Stimulated activated CD4-positive, alpha-beta T cell treated with anti-CD3 and anti-CD28 coated beads, Interleukin-2, amount 100 ng/mL, for 48 hours (primary cell): ENCODE data around the gene FAM240A.

Experiments used
- DNase-seq, 2 donors: peaks; one replicate each; pipeline ENCODE4 v3.0.0-alpha.2; 2020

FAM240A gene

GRCh38 chr3:46628901-46629369, 16.6 kb downstream of the FAM240A start:
- DNase-seq, result no peak

GRCh38 chr3:46629551-46630517, 17.5 kb downstream of the FAM240A start:
- peak; percentile 73 to 77 for DNase-seq

GRCh38 chr3:46632792-46633191, 20.5 kb downstream of the FAM240A start:
- no peak for DNase-seq

- no peak for DNase-seq
Measured at GRCh38 chr3:46634856-46635255, 22.5 kb downstream of the FAM240A start.

GRCh38 chr3:46639221-46639620, 26.9 kb downstream of the FAM240A start:
- no peak for DNase-seq

- DNase-seq, result no peak
Measured at GRCh38 chr3:46640927-46641326, 28.6 kb downstream of the FAM240A start.

- DNase-seq, result no peak
Measured at GRCh38 chr3:46642971-46643370, 30.6 kb downstream of the FAM240A start.

- no peak for DNase-seq
Measured at GRCh38 chr3:46643701-46644100, 31.4 kb downstream of the FAM240A start.

- no peak for DNase-seq
Measured at GRCh38 chr3:46646700-46647099, 34.4 kb downstream of the FAM240A start.

- no peak for DNase-seq
Measured at GRCh38 chr3:46648096-46648495, 35.8 kb downstream of the FAM240A start.

- no peak for DNase-seq
Measured at GRCh38 chr3:46649436-46649835, 37.1 kb downstream of the FAM240A start.

GRCh38 chr3:46651084-46651483, 38.8 kb downstream of the FAM240A start:
- no peak for DNase-seq

GRCh38 chr3:46655271-46655670, 42.9 kb downstream of the FAM240A start:
- no peak for DNase-seq

GRCh38 chr3:46656778-46657556, 44.6 kb downstream of the FAM240A start:
- no peak for DNase-seq

GRCh38 chr3:46659285-46659684, 47.0 kb downstream of the FAM240A start:
- no peak for DNase-seq

- no peak for DNase-seq
Measured at GRCh38 chr3:46660003-46660402, 47.7 kb downstream of the FAM240A start.

- DNase-seq, result no peak
Measured at GRCh38 chr3:46660543-46661523, 48.5 kb downstream of the FAM240A start.

- DNase-seq, result no peak
Measured at GRCh38 chr3:46661776-46662766, 49.7 kb downstream of the FAM240A start.

- DNase-seq, result no peak
Measured at GRCh38 chr3:46662771-46663551, 50.6 kb downstream of the FAM240A start.

GRCh38 chr3:46663591-46664135, 51.3 kb downstream of the FAM240A start:
- DNase-seq, result no peak
